Astrocyte (in vitro differentiated cells and primary cell): Measurements from ENCODE around the gene AMER3. TPM values are rescaled to one million over a fixed set of nuclear protein-coding genes. Genes with fewer than 3 reads are reported as not detected.

ENCODE experiments used
- DNase-seq: peaks from one replicate; pipeline ENCODE4 v3.0.0-alpha.2; 2010; ENCODE audit warnings: low read depth
- FAIRE-seq: peaks from 2 replicates; lab custom pipeline; 2011; peaks lifted over from hg19 to GRCh38; lab: Jason Lieb, UNC
- H2AFZ ChIP-seq: 2 replicates; pipeline ENCODE4 v1.6.0; 2012; ENCODE audit warnings: low read depth, low read length, inconsistent platforms
- H3K27ac ChIP-seq: 2 replicates; pipeline ENCODE4 v1.5.1; 2011; ENCODE audit warnings: low read depth, low read length, inconsistent platforms
- H3K27me3 ChIP-seq: 2 replicates; pipeline ENCODE4 v1.6.0; 2011; ENCODE audit warnings: low read length, inconsistent platforms; ENCODE audit not compliant: insufficient read depth
- H3K36me3 ChIP-seq: 2 replicates; pipeline ENCODE4 v1.5.1; 2011; ENCODE audit warnings: low read length, inconsistent platforms; ENCODE audit not compliant: insufficient read depth
- H3K4me1 ChIP-seq: 2 replicates; pipeline ENCODE4 v1.5.1; 2011; ENCODE audit warnings: low read length, inconsistent platforms; ENCODE audit not compliant: insufficient read depth
- H3K4me2 ChIP-seq: 2 replicates; pipeline ENCODE4 v1.6.0; 2012; ENCODE audit warnings: low read length, inconsistent platforms
- H3K4me3 ChIP-seq: 2 replicates; pipeline ENCODE4 v1.5.1; 2011; ENCODE audit warnings: low read depth, mild to moderate bottlenecking, low read length, inconsistent platforms; ENCODE audit not compliant: insufficient read depth
- H3K79me2 ChIP-seq: 2 replicates; pipeline ENCODE4 v1.6.0; 2012; ENCODE audit warnings: mild to moderate bottlenecking, low read length, inconsistent platforms; ENCODE audit not compliant: insufficient read depth
- H3K9ac ChIP-seq: 2 replicates; pipeline ENCODE4 v1.6.0; 2012; ENCODE audit warnings: mild to moderate bottlenecking, low read length, inconsistent platforms
- H3K9me3 ChIP-seq: 2 replicates; pipeline ENCODE4 v1.5.1; 2012; ENCODE audit warnings: low read depth, mild to moderate bottlenecking, low read length, inconsistent platforms; ENCODE audit not compliant: insufficient read depth
- H4K20me1 ChIP-seq: 2 replicates; pipeline ENCODE4 v1.6.0; 2012; ENCODE audit warnings: low read length, inconsistent platforms; ENCODE audit not compliant: insufficient read depth
- H3K27ac Mint-ChIP-seq: one replicate; pipeline ENCODE4 v1.8.0; 2021; ENCODE audit warnings: mild to moderate bottlenecking, mixed read lengths; ENCODE audit not compliant: unreplicated experiment
- H3K27me3 Mint-ChIP-seq: one replicate; pipeline ENCODE4 v1.8.0; 2021; ENCODE audit warnings: low read depth, mixed read lengths; ENCODE audit not compliant: unreplicated experiment
- H3K36me3 Mint-ChIP-seq: one replicate; pipeline ENCODE4 v1.8.0; 2021; ENCODE audit warnings: low read depth, mixed read lengths; ENCODE audit not compliant: unreplicated experiment
- H3K4me1 Mint-ChIP-seq: one replicate; pipeline ENCODE4 v1.8.0; 2021; ENCODE audit warnings: low read depth, mixed read lengths; ENCODE audit not compliant: unreplicated experiment
- H3K4me3 Mint-ChIP-seq: one replicate; pipeline ENCODE4 v1.8.0; 2021; ENCODE audit warnings: mild to moderate bottlenecking, moderate library complexity, mixed read lengths; ENCODE audit not compliant: unreplicated experiment
- H3K9me3 Mint-ChIP-seq: one replicate; pipeline ENCODE4 v1.8.0; 2021; ENCODE audit warnings: mild to moderate bottlenecking, mixed read lengths; ENCODE audit not compliant: unreplicated experiment
- CTCF ChIP-seq: IDR thresholded peaks from 2 replicates; pipeline ENCODE4 v1.5.1; 2011; ENCODE audit warnings: low read depth, mild to moderate bottlenecking, inconsistent platforms, low read length, moderate library complexity; ENCODE audit not compliant: insufficient read depth
- EZH2 ChIP-seq: IDR thresholded peaks from 2 replicates; pipeline ENCODE4 v1.6.1; 2012; ENCODE audit warnings: mild to moderate bottlenecking, low read length, inconsistent platforms; ENCODE audit not compliant: insufficient read depth
- total RNA-seq: library from RNA; stranded (reverse); gene quantifications from 2 replicates; pipeline ENCODE4 v1.2.1, GENCODE V29; 2021

AMER3 gene
- total RNA-seq, 1 donor from 2014 or later: not detected

- no peak overlapping the region for H3K4me3 ChIP-seq
- Mint-ChIP-seq H3K36me3 (no peaks in the 10 kb centered on the region), H3K27me3 (peaks cover 33% of the 10 kb centered on the region), H3K4me1 (peaks cover 5% of the 10 kb centered on the region), H3K27ac (no peak overlapping the region), H3K4me3 (no peak overlapping the region), H3K9me3 (no peaks in the 10 kb centered on the region)
- no peaks in the 10 kb centered on the region for H3K4me1 ChIP-seq
- no peaks in the 10 kb centered on the region for H3K79me2 ChIP-seq
- H3K27ac ChIP-seq: no peak overlapping the region
- no peak for DNase-seq
- no peak for TF ChIP-seq CTCF
- TF ChIP-seq EZH2: no peak
- no peak overlapping the region for H2AFZ ChIP-seq
- H3K9me3 ChIP-seq: no peaks in the 10 kb centered on the region
- H3K9ac ChIP-seq: no peak overlapping the region
- no peaks in the 10 kb centered on the region for H3K27me3 ChIP-seq
- H4K20me1 ChIP-seq: no peaks in the 10 kb centered on the region
- no peaks in the 10 kb centered on the region for H3K36me3 ChIP-seq
- H3K4me2 ChIP-seq: no peak overlapping the region
- no peak for FAIRE-seq
Observed at GRCh38 chr2:130807659-130808385, 52.5 kb downstream of the AMER3 start.

DNA sequence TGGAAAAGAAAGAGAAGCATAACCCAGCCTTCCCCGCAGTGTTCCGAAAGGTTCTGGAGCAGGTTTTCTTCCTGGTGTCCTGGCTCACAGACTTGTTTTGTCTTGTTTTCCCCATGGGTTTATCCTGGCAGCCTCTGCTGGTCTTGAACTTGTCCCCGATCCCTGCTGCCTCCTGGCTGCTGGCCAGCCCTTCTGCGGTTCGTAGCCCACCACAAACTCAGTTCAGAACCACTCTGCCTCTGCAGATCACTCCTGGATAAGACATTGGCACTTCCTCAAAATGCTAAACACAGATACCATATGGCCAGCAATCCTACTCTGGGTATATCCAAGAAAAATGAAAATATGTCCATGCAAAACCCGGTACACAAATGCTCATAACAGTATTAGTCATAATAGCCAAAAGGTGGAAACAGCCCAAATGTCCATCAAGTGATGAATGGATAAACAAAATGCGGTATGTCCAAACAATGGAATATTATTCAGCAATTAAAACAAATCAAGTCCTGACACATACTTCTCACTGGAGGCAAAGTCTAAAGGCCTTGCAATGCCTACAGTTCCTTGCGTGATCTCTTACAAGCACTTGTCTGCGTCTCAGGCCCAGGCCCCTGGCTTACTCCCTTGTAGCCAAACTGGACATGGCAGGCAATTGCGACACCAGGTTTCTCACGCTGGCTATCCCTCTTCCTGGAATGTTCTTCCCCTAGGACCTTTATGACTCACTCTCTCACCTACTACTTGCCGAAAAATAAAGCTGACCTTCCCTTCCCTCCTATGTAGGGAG lies 53.3 kb downstream of the AMER3 start:
- Histone ChIP-seq H3K4me1 (no peaks in the 10 kb centered on the region), H3K9me3 (no peaks in the 10 kb centered on the region), H4K20me1 (no peaks in the 10 kb centered on the region), H3K79me2 (no peaks in the 10 kb centered on the region), H3K27ac (no peak overlapping the region), H3K4me2 (no peak overlapping the region), H3K27me3 (no peaks in the 10 kb centered on the region), H2AFZ (no peak overlapping the region), H3K4me3 (no peak overlapping the region), H3K36me3 (no peaks in the 10 kb centered on the region), H3K9ac (no peak overlapping the region)
- H3K27ac Mint-ChIP-seq: no peak overlapping the region
- no peaks in the 10 kb centered on the region for H3K9me3 Mint-ChIP-seq
- no peaks in the 10 kb centered on the region for H3K36me3 Mint-ChIP-seq
- no peak overlapping the region for H3K4me3 Mint-ChIP-seq
- FAIRE-seq: no peak
- no peak for DNase-seq
- TF ChIP-seq EZH2 (no peak), CTCF (no peak)
- H3K27me3 Mint-ChIP-seq: peaks cover 34% of the 10 kb centered on the region
- H3K4me1 Mint-ChIP-seq: peaks cover 5% of the 10 kb centered on the region
